SK-N-SH (cell line): ENCODE results near the gene ELOVL4. TPM values are rescaled to one million over a fixed set of nuclear protein-coding genes. Genes with fewer than 3 reads are reported as not detected.

Source experiments
- CTCF ChIA-PET: fragments of 300-600, 350-600 bp; formaldehyde crosslinking; extraction: SDS; loops from one replicate; lab custom pipeline; 2021; lab: Yijun Ruan, JAX
- POLR2A ChIA-PET: fragments of 350-600 bp; sonication (Branson Sonifier 250); formaldehyde crosslinking; extraction: SDS; loops from one replicate; lab custom pipeline; 2020; ENCODE audit warnings: antibody characterized with exemption, inconsistent platforms; lab: Yijun Ruan, JAX
- DNase-seq: peaks from one replicate; pipeline ENCODE4 v3.0.0; 2012
- H2AFZ ChIP-seq: fragments of 200-600 bp; sonication (generic); 2 replicates; pipeline ENCODE4 v1.8.1; 2016; ENCODE audit warnings: antibody characterized with exemption, mild to moderate bottlenecking, low read depth
- H3F3A ChIP-seq: fragments of 200-600 bp; sonication (generic); replicated peaks from 2 replicates; pipeline ENCODE3; 2016; ENCODE audit warnings: antibody characterized with exemption, mild to moderate bottlenecking; ENCODE audit not compliant: insufficient read depth
- H3K27ac ChIP-seq, 2 experiments: fragments of 200-500 bp in 1 of 2; fragments of 200-600 bp in 1 of 2; sonication (Bioruptor generic) in 1 of 2; sonication (generic), shearing (Covaris generic) in 1 of 2; 2 replicates each; pipeline versions ENCODE4 v1.5.1 to v1.6.1; 2014 to 2016; ENCODE audit warnings: low read depth in 2 of 2, inconsistent platforms in 1 of 2, low read length in 1 of 2, mild to moderate bottlenecking in 1 of 2, mixed read lengths in 1 of 2
- H3K27me3 ChIP-seq: fragments of 200-600 bp; sonication (generic), shearing (Covaris generic); 2 replicates; pipeline ENCODE4 v1.6.1; 2016; ENCODE audit warnings: mixed run types; ENCODE audit not compliant: insufficient read depth
- H3K36me3 ChIP-seq, 2 experiments: fragments of 200-500 bp in 1 of 2; fragments of 200-600 bp in 1 of 2; sonication (Bioruptor generic) in 1 of 2; sonication (generic) in 1 of 2; replicated peaks in 1 of 2; 2 replicates each; pipeline versions ENCODE3 to v1.5.1; 2014 to 2016; ENCODE audit warnings: low read length in 1 of 2, mild to moderate bottlenecking in 1 of 2; ENCODE audit not compliant: insufficient read depth in 2 of 2, control insufficient read depth in 1 of 2
- H3K4me1 ChIP-seq, 2 experiments: fragments of 200-500 bp in 1 of 2; fragments of 200-600 bp in 1 of 2; sonication (Bioruptor generic) in 1 of 2; sonication (generic), shearing (Covaris generic) in 1 of 2; 2 replicates each; pipeline versions ENCODE4 v1.5.1 to v1.6.1; 2014 to 2016; ENCODE audit warnings: low read depth in 1 of 2, low read length in 1 of 2, mixed run types in 1 of 2; ENCODE audit not compliant: insufficient read depth in 2 of 2, control insufficient read depth in 1 of 2
- H3K4me2 ChIP-seq: fragments of 200-600 bp; sonication (generic), shearing (Covaris generic); 2 replicates; pipeline ENCODE4 v1.6.1; 2017; ENCODE audit warnings: mixed run types
- H3K4me3 ChIP-seq, 2 experiments: fragments of 200-500 bp in 1 of 2; fragments of 200-600 bp in 1 of 2; sonication (Bioruptor generic) in 1 of 2; sonication (generic), shearing (Covaris generic) in 1 of 2; 2 replicates each; pipeline versions ENCODE4 v1.5.1 to v1.8.1; 2014 to 2016; ENCODE audit warnings: low read depth in 2 of 2, inconsistent platforms in 1 of 2, low read length in 1 of 2, mild to moderate bottlenecking in 1 of 2, mixed read lengths in 1 of 2, moderate library complexity in 1 of 2
- H3K79me2 ChIP-seq: fragments of 200-600 bp; sonication (generic); 2 replicates; pipeline ENCODE4 v1.8.1; 2017; ENCODE audit warnings: mild to moderate bottlenecking; ENCODE audit not compliant: insufficient read depth
- H3K9ac ChIP-seq: fragments of 200-600 bp; sonication (generic); 2 replicates; pipeline ENCODE4 v1.6.1; 2017; ENCODE audit warnings: mixed run types
- H3K9me2 ChIP-seq: fragments of 200-600 bp; sonication (generic); 2 replicates; pipeline ENCODE4 v1.6.1; 2017; ENCODE audit warnings: mixed run types
- H3K9me3 ChIP-seq: fragments of 200-600 bp; sonication (generic); 2 replicates; pipeline ENCODE4 v1.6.1; 2017; ENCODE audit warnings: mixed run types, mild to moderate bottlenecking, moderate library complexity
- H4K20me1 ChIP-seq: fragments of 200-600 bp; sonication (generic); 2 replicates; pipeline ENCODE4 v1.6.1; 2017; ENCODE audit warnings: mild to moderate bottlenecking, mixed run types; ENCODE audit not compliant: insufficient read depth
- CHD2 ChIP-seq: fragments of 150-350 bp; IDR thresholded peaks from 2 replicates; pipeline ENCODE4 v1.6.1; 2018; ENCODE audit warnings: low read length; ENCODE audit not compliant: partially characterized antibody
- ELF1 ChIP-seq: IDR thresholded peaks from 2 replicates; pipeline ENCODE4 v1.4.0; 2012
- FOSL2 ChIP-seq: IDR thresholded peaks from 2 replicates; pipeline ENCODE4 v1.4.0; 2012; ENCODE audit warnings: low read depth, mild to moderate bottlenecking, moderate library complexity, borderline replicate concordance
- FOXJ3 ChIP-seq: sonication (generic); formaldehyde crosslinking; IDR thresholded peaks from 2 replicates; pipeline ENCODE4 v1.5.1; 2020; ENCODE audit warnings: mild to moderate bottlenecking, missing genetic modification reagents
- FOXM1 ChIP-seq: IDR thresholded peaks from 2 replicates; pipeline ENCODE4 v1.4.0; 2012; ENCODE audit warnings: low read depth, mild to moderate bottlenecking
- GABPA ChIP-seq: IDR thresholded peaks from 2 replicates; pipeline ENCODE4 v1.4.0; 2012; ENCODE audit warnings: low read depth, mild to moderate bottlenecking
- MEF2A ChIP-seq: IDR thresholded peaks from 2 replicates; pipeline ENCODE4 v1.4.0; 2012; ENCODE audit warnings: low read depth, borderline replicate concordance
- PBX3 ChIP-seq: IDR thresholded peaks from 2 replicates; pipeline ENCODE4; 2012
- POLR2AphosphoS5 ChIP-seq: IDR thresholded peaks from 2 replicates; pipeline ENCODE4 v1.6.1; 2012; ENCODE audit warnings: low read depth, low read length
- RCOR1 ChIP-seq: fragments of 150-350 bp; IDR thresholded peaks from 2 replicates; pipeline ENCODE4 v1.6.1; 2017; ENCODE audit warnings: antibody characterized with exemption, low read length
- REST ChIP-seq: IDR thresholded peaks from 2 replicates; pipeline ENCODE4 v1.6.1; 2012; ENCODE audit warnings: mild to moderate bottlenecking, low read depth, low read length, moderate library complexity
- RXRA ChIP-seq: IDR thresholded peaks from 2 replicates; pipeline ENCODE4 v1.4.0; 2012; ENCODE audit warnings: low read depth, mild to moderate bottlenecking, borderline replicate concordance
- SMC3 ChIP-seq: IDR thresholded peaks from 2 replicates; pipeline ENCODE4 v1.6.1; 2012; ENCODE audit warnings: low read depth, low read length, improper control_type of control experiment
- USF1 ChIP-seq: IDR thresholded peaks from 2 replicates; pipeline ENCODE4 v1.4.0; 2012; ENCODE audit warnings: low read depth, borderline replicate concordance
- USF2 ChIP-seq: fragments of 150-350 bp; IDR thresholded peaks from 2 replicates; pipeline ENCODE4 v1.6.1; 2017; ENCODE audit warnings: antibody characterized with exemption, low read length, low read depth, borderline replicate concordance
- polyA plus RNA-seq, 3 experiments: library from polyadenylated mRNA; depleted of rRNA; stranded (reverse); fragments of >200 nt; gene quantifications; 2 replicates each; pipeline ENCODE4 v1.2.3, GENCODE V29; 2012

The ELOVL4 gene
- polyA plus RNA-seq, 1 of the 3 experiments (the other 2 are of a cell fraction) = 1.9 TPM

- Histone ChIP-seq H3K27ac (no peak overlapping the region), H3K4me2 (no peak overlapping the region), H3K9me2 (no peaks in the 10 kb centered on the region), H2AFZ (no peak overlapping the region), H3K4me3 (no peak overlapping the region), H3K27me3 (no peaks in the 10 kb centered on the region), H3K36me3 (no peaks in the 10 kb centered on the region), H3F3A (no peaks in the 10 kb centered on the region), H3K4me1 (no peaks in the 10 kb centered on the region), H3K9me3 (no peaks in the 10 kb centered on the region), H3K9ac (no peak overlapping the region), H3K79me2 (no peaks in the 10 kb centered on the region), H4K20me1 (no peaks in the 10 kb centered on the region)
- DNase-seq = no peak
- no peak for TF ChIP-seq FOSL2
- no peak for TF ChIP-seq ELF1
- TF ChIP-seq CHD2 = no peak
- TF ChIP-seq RCOR1 = no peak
- TF ChIP-seq POLR2AphosphoS5 = no peak
- TF ChIP-seq USF1 = no peak
- no peak for TF ChIP-seq USF2
- no peak for TF ChIP-seq GABPA
- TF ChIP-seq MEF2A = no peak
- TF ChIP-seq PBX3 = no peak
- no peak for TF ChIP-seq FOXJ3
- no peak for TF ChIP-seq RXRA
- no peak for TF ChIP-seq SMC3
- TF ChIP-seq FOXM1 = no peak
- no peak for TF ChIP-seq REST
- POLR2A ChIA-PET = no interaction called here
- CTCF ChIA-PET = no interaction called here
Measured at GRCh38 chr6:79971193-79971592, 23.8 kb upstream of the ELOVL4 start.
